H1 (cell line): ENCODE results near the gene ADRA2B. TPM values are rescaled to one million over a fixed set of nuclear protein-coding genes. Genes with fewer than 3 reads are reported as not detected.

Experiments used
- BACH1 ChIP-seq: IDR thresholded peaks from 2 replicates; pipeline ENCODE4 v1.6.1; 2012; ENCODE audit warnings: low read length, improper control_type of control experiment
- CEBPB ChIP-seq: IDR thresholded peaks from 2 replicates; pipeline ENCODE4 v1.6.1; 2012; ENCODE audit warnings: low read depth, low read length
- KDM4A ChIP-seq: IDR thresholded peaks from one replicate; pipeline ENCODE4 v1.7.1; 2012; ENCODE audit warnings: low read depth, mild to moderate bottlenecking, moderate library complexity, low read length, inconsistent platforms; ENCODE audit not compliant: severe bottlenecking
- polyA plus RNA-seq, 7 experiments: library from polyadenylated mRNA; depleted of rRNA in 3 of 7; stranded (reverse) in 5 of 7; unstranded in 2 of 7; fragments of >200 nt in 5 of 7; fragments of 200-250 nt in 2 of 7; gene quantifications; 1 replicate in 5 of 7; 2 replicates in 1 of 7; 4 replicates in 1 of 7; pipeline versions ENCODE4 v1.2.1 to v1.2.3, GENCODE V29; 2011 to 2013; ENCODE audit warnings: missing spikeins in 2 of 7, mixed read lengths in 2 of 7
- total RNA-seq: library from RNA; stranded (reverse); fragmentation: NEBNext Ultra II Directional; extraction: Animal tissue kit (Norgen Biotek cat#: 25700); gene quantifications from 2 replicates; pipeline ENCODE4 v1.2.1, GENCODE V29; 2021
- TF ChIP-seq, protein P1 (sequence below): IDR thresholded peaks from 2 replicates; pipeline ENCODE4 v1.6.1; 2012; ENCODE audit warnings: low read length, inconsistent platforms

The ADRA2B gene
- total and polyA plus RNA-seq, 2 of the 8 experiments (the other 6 are each of a cell fraction or from before 2014, with no cell fraction given): 5.8 to 6.5 TPM

DNA sequence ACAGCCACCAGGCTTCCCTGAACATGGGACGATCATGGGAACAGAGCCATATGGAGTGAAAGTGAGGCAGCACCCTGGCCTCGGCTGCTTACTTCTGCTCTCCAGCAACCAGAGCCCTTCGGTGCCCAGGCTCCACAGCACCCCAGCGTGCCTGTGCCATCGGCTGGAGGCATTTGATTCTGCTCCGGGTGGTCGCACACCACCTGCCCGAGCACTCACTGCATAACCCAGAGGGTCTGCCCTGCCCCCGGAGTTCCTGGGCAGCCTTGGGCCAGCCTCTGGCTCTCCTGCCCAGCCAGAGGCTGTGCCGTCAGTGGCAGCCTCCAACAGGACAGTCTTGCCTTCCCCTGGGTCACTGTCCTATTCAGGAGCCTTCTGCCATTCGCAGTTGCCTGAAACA lies 18.1 kb upstream of the ADRA2B start (continued):
- TF ChIP-seq, protein P1, sequence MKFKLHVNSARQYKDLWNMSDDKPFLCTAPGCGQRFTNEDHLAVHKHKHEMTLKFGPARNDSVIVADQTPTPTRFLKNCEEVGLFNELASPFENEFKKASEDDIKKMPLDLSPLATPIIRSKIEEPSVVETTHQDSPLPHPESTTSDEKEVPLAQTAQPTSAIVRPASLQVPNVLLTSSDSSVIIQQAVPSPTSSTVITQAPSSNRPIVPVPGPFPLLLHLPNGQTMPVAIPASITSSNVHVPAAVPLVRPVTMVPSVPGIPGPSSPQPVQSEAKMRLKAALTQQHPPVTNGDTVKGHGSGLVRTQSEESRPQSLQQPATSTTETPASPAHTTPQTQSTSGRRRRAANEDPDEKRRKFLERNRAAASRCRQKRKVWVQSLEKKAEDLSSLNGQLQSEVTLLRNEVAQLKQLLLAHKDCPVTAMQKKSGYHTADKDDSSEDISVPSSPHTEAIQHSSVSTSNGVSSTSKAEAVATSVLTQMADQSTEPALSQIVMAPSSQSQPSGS: no peak
- TF ChIP-seq CEBPB: no peak
- TF ChIP-seq BACH1: no peak
- TF ChIP-seq KDM4A: no peak
